Measurements from ENCODE around the gene COQ4. TPM values are rescaled to one million over a fixed set of nuclear protein-coding genes. Genes with fewer than 3 reads are reported as not detected.

Gene COQ4
- 10 to 100 TPM in 3 of 4 donors, 1 to 10 TPM in 1; 3.2 to 37.9 (median 29.6) TPM for total RNA-seq

DNA sequence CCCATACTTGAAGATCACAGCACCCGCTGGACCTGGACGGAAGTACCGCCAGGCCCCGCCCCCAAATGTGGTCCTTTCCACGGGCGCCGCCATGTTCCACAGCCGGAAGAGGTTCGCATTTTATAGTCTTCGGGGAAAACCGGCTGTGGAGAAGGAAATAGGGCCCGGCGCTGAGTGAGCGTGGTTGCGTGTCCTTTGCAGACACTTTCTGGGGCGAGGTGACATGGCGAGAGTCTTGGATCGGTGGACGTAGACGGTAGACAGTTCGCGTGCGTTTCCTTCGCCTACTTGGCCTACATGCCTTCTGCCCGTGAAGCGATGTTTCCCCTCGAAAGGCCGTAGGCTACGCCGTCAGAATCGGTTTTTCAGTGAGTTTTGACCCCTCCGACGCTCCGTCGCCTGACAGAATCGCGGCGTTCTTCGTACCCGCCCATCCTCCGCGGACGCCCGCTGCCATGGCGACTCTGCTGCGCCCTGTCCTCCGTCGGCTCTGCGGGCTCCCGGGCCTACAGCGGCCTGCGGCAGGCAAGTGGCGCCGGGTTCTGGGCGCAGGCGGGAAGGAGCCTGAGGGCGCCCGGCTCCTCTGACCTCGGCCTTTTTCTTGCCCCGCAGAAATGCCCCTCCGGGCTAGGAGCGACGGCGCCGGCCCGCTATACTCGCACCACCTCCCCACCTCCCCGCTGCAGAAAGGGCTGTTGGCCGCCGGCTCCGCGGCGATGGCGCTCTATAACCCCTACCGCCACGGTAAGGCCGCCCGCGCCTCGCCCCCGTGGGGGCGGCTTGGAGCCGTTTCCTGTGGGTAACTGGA, at the start of gene COQ4, which contains the start of gene TRUB2:
TSS of gene COQ4 (plus strand) at position 436 of the 808 bp plus-strand sequence. CDS start at position 456, 20 bp downstream.
TSS of gene TRUB2 (minus strand) at position 44 of the 808 bp plus-strand sequence. CDS start at position 5, 39 bp downstream.
- peak; percentile 92 for DNase-seq
- peak in 1 of 2 donors; percentile 42 for TF ChIP-seq POLR2A (IDR thresholded peaks at IDR 0.05)
- TF ChIP-seq, protein P1, sequence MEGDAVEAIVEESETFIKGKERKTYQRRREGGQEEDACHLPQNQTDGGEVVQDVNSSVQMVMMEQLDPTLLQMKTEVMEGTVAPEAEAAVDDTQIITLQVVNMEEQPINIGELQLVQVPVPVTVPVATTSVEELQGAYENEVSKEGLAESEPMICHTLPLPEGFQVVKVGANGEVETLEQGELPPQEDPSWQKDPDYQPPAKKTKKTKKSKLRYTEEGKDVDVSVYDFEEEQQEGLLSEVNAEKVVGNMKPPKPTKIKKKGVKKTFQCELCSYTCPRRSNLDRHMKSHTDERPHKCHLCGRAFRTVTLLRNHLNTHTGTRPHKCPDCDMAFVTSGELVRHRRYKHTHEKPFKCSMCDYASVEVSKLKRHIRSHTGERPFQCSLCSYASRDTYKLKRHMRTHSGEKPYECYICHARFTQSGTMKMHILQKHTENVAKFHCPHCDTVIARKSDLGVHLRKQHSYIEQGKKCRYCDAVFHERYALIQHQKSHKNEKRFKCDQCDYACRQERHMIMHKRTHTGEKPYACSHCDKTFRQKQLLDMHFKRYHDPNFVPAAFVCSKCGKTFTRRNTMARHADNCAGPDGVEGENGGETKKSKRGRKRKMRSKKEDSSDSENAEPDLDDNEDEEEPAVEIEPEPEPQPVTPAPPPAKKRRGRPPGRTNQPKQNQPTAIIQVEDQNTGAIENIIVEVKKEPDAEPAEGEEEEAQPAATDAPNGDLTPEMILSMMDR (IDR thresholded peaks at IDR 0.05): peak in 3 of 4 experiments; percentile 16 to 27 (median 25)
- intact Hi-C loops (cut with DNase I; ENCODE audit: low total_unique reads): no loop called here
- Histone ChIP-seq H3K27me3 (no peaks in the 10 kb centered on the region), H3K36me3 (no peaks in the 10 kb centered on the region), H3K9me3 (no peaks in the 10 kb centered on the region), H3K27ac (peak within 1 kb of the TSS; percentile 89 to 90), H3K4me1 (peaks cover 0 to 17% of the 10 kb centered on the region in 2 donors), H3K4me3 (peak within 1 kb of the TSS; percentile 85 to 95)

DNA sequence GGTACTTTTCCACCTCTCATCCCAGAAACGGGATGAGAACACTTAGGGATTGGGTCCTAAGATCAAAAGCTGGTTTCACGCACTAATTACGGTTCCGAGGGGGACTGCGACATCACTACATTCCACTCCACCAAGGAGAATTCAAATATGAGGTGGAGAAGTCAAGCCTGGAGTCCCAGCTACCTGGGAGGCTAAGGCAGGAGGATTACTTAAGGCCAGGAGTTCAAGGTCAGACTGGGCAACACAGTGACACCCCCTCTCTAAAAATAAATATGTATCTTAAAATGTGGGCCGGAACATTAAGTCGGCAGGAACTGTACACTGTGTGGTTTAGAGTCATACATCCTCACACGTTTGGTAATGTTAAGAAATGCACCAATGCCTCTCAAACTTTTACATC, 48.4 kb upstream of the COQ4 start:
- no peaks in the 10 kb centered on the region for H3K27me3 ChIP-seq
- peak overlapping the region in 1 of 2 donors; percentile 89 for H3K27ac ChIP-seq
- no peak for TF ChIP-seq POLR2A (IDR thresholded peaks at IDR 0.05)
- TF ChIP-seq, protein P1 (IDR thresholded peaks at IDR 0.05): no peak
- H3K4me1 ChIP-seq: peaks cover 0 to 5% of the 10 kb centered on the region in 2 donors
- no peaks in the 10 kb centered on the region for H3K36me3 ChIP-seq
- DNase-seq: no peak
- peak overlapping the region in 1 of 2 donors; percentile 81 for H3K4me3 ChIP-seq
- no peaks in the 10 kb centered on the region for H3K9me3 ChIP-seq
- intact Hi-C loops (cut with DNase I; ENCODE audit: low total_unique reads): no loop called here

DNA sequence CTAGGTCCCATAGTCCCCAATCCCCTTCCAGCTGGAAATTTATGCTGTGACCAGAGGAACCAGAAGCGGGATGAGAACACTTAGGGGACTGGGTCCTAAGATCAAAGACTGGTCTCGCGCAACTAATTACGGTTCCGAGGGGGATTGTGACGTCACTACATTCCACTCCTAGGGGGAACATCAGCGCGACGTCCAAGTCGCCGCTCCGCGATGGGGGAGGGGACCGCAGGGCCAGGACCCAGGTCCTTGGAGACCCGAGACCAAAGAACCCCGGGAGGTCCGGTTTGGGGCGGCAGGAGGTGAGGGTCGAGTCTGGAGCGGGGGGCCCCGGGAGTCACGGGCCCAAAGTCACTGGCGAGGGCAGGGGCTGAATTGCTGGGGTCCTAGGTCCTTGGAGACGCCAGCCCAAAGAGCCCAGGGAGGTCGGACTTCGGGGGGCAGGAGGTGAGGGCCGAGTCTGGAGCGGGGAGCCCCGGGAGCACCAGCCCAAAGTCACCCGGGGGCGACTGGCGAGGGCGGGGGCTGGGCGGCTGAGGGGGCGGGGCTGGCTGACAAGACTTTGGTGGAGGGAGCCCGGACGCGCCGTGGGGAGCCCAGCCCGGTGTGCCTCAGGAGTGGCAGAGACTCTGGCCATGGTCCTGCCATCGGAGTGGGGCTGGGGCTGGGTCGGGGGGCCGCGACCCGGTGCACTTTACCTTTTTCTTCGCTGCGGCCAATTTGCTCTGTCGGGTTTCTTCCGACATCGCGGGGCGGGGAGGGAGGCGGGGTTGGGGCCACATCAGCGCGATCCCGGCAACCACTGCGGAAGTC, 47.2 kb upstream of the COQ4 start, which contains the start of gene GOLGA2:
TSS of gene GOLGA2 (minus strand) at position 810 of the 810 bp plus-strand sequence. CDS start at position 779, 31 bp downstream.
- H3K9me3 ChIP-seq: no peaks in the 10 kb centered on the region
- peak; percentile 46 to 62 for DNase-seq
- H3K27ac ChIP-seq: peak within 1 kb of the TSS; percentile 89 to 94
- peak within 1 kb of the TSS; percentile 81 to 93 for H3K4me3 ChIP-seq
- peaks cover 0 to 5% of the 10 kb centered on the region in 2 donors for H3K4me1 ChIP-seq
- no peaks in the 10 kb centered on the region for H3K27me3 ChIP-seq
- H3K36me3 ChIP-seq: no peaks in the 10 kb centered on the region
- TF ChIP-seq POLR2A (IDR thresholded peaks at IDR 0.05): no peak
- TF ChIP-seq, protein P1 (IDR thresholded peaks at IDR 0.05): no peak
- intact Hi-C loops (cut with DNase I; ENCODE audit: low total_unique reads): no loop called here

DNA sequence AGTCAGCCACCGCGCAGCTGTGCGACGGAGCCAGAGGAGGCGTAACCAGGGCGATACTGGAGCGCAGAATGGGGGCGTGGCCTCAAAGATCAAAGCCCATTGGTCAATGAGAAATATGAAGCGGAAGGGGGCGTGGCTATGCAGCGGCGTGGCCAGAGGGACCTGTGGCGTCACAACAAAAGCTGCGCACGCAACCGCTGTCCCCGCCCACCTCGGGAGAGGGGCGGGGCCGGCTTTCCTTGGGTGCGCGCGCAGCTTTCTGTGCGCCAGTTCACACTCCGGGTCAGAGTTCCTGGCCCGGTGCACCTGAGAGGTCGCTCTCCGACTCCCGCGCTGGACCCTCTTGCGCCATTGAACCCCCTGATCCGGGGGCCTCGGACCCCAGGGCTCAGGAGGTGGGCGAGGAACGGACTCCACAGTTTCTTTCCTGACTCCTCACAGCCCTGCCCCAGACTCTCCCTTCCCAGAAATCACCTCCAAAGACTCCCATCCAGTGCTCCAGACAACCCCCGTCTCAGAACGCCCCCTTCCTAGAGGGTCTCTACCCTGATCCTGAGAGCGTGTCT, 46.5 kb upstream of the COQ4 start, which contains the start of gene SWI5:
TSS of gene SWI5 (plus strand) at position 269 of the 566 bp plus-strand sequence.
- TF ChIP-seq POLR2A (IDR thresholded peaks at IDR 0.05): peak; percentile 87 to 93
- TF ChIP-seq, protein P1 (IDR thresholded peaks at IDR 0.05): peak in 1 of 4 experiments; percentile 22
- H3K36me3 ChIP-seq: no peaks in the 10 kb centered on the region
- H3K4me1 ChIP-seq: peaks cover 0 to 5% of the 10 kb centered on the region in 2 donors
- intact Hi-C loops (cut with DNase I; ENCODE audit: low total_unique reads): no loop called here
- no peaks in the 10 kb centered on the region for H3K9me3 ChIP-seq
- H3K27me3 ChIP-seq: no peaks in the 10 kb centered on the region
- H3K27ac ChIP-seq: peak within 1 kb of the TSS; percentile 89 to 94
- H3K4me3 ChIP-seq: peak within 1 kb of the TSS; percentile 81 to 93
- peak; percentile 100 for DNase-seq

All from uterus (tissue), 4 donors.